GM21447 (cell line): ENCODE measurements around the gene SLC6A19.

Source experiments
- ATAC-seq: cut with Tn5 transposase; IDR thresholded peaks from one replicate; pipeline ENCODE4 v1.9.1; 2021; ENCODE audit not compliant: unreplicated experiment

The SLC6A19 gene

DNA sequence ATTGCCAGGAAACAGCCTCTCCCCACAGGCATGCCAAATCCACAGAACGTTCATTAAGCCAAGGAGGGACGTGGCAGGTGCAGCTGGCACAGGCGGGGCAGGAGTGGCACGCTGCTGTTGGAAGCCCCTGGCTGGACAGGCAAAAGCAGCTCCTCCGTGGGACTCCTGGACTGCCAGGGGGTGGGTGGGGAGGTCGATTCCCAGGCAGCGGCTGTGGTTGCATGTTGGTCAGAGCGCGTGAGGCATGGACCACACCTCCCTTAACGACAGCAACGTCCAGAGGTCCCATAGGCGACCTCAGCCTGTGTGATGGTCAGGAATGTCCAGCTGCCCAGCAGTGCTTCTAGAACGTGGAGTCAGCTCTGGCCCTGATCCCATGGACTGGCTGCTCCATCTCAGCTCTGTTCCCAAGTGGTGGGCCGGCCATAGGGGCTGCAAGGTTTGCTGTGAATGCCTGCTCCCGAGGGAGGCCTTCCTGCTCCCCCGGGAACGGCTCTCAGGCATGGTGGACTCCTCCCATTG is 6.9 kb downstream of the SLC6A19 start:
- no peak for ATAC-seq

DNA sequence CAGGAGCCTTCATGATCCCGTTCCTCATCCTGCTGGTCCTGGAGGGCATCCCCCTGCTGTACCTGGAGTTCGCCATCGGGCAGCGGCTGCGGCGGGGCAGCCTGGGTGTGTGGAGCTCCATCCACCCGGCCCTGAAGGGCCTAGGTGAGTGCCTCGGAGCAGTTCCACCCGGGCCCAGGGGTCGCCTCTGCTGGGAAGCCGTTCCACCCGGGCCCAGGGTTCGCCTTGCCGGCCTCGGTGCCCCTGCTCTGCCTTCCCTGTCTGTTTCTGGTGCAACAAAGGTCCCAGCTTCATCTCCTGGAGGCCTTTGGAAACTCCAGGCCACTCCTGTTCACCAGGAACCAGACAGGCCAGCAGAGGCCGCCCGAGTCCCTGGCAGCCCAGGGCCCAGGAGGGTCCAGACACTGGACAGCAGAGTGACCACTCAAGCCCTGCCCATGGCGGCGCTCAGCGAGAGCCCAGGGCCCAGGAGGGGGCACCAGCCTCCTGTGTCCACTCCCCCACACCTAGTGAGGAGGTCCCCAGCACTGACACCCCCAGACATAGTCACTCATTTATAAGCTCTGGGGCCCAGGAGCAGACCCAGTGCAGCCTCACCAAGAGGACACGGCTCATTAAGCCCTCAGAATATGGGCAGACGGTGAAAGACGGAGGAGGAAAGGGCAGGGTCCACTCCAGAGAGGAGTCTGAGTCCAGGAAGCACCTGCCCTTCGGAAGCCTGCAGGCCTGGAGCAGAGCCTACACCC is 7.5 kb downstream of the SLC6A19 start:
- no peak for ATAC-seq

DNA sequence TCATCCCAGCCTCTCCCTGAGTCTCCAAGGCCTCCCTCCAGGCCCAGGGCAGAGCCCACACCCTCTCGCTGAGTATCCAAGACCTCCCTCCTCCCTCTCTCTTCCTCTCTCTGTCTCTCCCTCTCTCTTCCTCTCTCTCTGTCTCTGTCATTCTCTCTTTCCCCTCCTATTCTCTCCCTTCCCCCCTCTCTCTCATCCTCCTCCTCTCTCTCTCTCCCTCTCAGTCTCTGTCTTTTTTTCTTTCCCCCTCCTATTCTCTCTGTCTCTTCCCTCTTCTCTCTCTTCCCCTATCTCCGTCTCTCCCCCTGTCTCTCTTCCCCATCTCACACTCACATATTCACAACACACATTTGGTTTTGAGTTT is 8.1 kb downstream of the SLC6A19 start:
- ATAC-seq, result no peak

DNA sequence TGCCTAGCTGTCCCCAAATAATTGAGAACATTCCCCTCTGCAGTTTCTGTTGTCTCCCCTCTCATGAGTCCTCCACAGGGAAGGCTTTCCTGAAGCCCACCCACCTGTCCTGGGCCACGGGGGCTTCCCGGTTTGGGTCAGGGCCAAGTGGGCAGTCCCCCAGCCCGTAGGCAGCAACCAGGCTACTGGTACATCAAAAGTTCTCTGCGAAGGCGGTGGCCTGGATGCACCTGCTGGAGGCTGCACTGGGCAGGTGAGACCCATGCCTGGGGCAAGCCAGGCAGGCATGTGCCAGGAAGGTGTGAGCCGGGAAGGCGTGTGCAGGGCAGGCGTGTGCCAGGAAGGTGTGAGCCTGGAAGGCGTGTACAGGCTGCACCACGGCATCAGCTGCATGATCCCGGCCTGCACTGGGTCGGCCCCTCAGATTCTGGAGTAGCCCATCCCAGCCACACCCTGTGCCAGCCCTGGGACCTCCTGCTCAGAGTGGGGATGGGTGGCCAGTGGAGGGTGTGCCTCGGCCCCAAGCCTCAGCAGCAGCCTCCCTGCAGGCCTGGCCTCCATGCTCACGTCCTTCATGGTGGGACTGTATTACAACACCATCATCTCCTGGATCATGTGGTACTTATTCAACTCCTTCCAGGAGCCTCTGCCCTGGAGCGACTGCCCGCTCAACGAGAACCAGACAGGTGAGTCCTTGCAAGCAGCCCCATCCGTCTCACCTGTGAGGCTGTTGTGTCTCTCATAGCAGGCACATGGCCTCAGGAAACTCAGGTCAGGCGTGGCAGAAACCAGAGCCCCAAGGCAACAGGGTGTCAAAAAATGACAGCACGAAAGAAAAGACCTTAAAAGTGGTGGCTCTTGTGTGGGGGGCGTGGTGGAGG is 8.7 kb downstream of the SLC6A19 start:
- no peak for ATAC-seq

DNA sequence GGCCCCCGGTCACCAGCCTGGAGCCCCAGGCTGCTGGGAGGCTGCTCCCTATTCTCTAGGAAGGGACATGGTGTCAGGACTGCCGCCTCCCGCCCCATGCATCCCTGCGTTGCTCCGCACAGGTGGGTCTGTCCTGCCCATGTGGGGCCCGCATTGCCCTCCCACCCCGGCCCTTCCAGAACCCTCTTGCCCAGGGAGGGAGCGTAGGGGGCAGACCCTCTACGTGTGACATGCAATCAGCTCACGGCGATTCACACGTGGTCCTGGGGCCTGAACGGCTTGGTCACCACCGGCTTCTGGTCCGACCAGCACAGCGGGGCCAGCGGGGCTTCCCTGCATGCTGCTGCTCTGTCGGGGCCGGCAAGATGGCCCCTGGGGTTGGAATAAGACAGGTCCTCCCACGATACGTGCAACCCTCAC is 9.4 kb downstream of the SLC6A19 start:
- no peak for ATAC-seq

DNA sequence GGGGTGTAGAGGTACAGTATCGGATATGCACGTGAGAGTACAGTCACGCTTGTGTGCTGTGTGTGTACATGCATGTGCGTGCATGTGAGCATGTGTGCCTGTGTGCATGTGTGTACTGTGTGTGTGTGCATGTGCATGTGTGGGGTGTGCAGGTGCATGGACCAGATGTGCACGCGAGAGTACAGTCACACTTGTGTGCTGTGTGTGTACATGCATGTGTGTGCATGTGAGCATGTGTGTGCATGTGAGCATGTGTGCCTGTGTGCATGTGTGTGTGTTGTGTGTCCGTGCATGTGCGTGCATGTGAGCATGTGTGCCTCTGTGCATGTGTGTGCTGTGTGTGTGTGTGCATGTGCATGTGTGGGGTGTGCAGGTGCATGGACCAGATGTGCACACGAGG is 10.3 kb downstream of the SLC6A19 start:
- no peak for ATAC-seq

DNA sequence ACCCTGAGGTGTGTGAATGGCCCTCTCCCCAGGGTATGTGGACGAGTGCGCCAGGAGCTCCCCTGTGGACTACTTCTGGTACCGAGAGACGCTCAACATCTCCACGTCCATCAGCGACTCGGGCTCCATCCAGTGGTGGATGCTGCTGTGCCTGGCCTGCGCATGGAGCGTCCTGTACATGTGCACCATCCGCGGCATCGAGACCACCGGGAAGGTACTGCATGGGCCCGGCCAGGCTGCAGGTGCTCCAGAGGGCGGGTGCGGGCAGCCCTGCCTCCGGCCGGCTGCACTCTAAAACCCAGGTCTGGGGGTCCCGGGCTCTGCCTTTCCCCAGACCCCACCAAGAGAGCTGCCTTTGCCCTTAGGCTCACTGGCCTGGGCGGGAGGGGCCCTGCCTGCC is 10.9 kb downstream of the SLC6A19 start:
- no peak for ATAC-seq

DNA sequence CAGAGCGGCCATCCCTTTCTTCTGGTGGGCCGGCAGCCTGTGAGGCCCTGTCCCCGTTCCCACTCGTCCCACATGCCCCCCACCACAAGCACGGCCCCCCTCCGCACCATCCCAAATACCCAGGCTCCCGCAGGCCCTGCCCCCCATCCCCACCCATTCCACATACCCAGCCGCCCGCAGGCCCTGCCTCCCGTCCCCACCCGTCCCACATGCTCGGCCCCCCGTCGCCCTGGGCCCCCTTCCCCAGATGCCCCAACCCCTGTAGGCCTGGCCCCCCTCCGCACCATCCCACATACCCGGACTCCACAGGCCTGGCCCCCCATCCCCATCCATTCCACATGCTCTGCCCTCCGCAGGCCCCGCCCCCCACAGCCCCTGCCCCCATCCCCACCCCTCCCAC is 11.5 kb downstream of the SLC6A19 start:
- no peak for ATAC-seq

DNA sequence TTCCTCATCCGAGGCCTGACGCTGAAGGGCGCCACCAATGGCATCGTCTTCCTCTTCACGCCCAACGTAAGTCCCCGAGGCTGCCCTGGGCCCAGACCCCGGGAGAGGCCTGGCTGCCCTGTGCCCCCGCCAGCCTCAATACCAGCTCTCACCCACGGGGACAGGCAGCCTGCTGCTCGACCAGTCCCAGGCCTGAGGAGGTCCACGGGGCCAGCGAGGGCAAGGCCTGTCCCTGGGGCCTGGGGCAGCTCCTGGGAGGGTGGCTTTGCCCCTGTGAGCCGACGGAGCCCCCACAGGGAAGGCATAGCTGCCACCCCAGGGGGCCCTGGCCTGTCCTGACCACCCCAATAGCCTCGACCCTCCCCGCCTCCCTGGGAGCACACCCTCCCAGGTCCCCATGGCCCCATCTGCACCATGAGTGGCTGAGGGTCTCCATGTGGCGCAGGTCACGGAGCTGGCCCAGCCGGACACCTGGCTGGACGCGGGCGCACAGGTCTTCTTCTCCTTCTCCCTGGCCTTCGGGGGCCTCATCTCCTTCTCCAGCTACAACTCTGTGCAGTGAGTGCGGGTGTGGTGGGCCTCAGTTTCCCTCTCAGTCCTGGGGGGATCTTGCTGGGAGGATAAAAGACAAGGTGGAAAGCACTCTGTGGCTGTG is 12.2 kb downstream of the SLC6A19 start:
- ATAC-seq, result no peak

DNA sequence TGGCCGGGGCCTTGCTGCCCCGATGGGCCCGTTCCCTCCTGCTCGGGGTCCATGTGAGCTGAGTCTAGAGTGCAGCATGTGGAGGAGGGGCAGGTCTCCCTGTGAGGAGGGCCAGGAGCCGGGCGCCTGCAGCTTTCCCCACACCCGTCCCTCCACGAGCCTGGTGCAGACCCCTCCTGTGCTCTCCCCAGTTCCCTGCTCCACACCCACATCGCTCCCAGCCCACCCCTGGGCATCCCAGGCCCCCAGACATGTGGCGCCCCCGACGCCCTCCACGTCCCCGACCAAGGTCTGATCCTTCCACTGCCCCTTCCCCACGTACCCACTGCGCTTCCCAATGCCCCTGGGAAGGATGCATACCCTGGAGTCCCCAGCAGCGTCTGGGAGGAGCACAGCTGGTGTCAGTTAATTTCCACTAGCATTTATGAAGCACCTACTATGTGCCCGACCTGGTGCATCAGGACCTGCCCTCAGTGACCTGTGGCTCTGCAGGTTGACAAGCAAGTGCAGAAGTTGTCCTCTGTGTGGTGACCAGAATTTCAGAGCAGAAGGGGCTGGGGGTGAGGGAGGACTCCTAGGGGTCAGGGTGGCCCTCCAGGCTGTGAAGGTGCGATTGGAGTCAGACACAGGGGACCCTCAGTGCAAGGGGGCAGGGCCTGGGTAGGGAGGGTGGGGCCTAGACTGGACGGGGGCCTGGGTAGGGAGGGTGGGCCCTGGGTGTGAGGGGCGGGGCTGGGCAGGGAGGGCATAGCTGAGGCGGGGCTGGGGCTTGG is 13.0 kb downstream of the SLC6A19 start:
- no peak for ATAC-seq

DNA sequence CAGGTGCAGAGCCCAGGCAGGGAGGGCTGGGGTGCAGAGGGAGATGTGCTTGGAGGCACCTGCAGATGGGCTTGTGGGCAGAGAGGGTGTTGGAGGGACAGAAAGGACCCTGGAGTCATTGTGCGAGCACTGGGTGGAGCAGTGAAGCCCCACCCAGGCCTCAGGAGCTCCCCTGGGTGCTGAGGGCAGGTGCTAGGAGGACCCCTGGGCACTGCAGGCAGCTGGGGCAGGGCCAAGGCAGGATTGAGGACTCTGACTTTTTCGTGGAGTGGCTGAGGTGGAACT is 13.5 kb downstream of the SLC6A19 start:
- ATAC-seq, result no peak

DNA sequence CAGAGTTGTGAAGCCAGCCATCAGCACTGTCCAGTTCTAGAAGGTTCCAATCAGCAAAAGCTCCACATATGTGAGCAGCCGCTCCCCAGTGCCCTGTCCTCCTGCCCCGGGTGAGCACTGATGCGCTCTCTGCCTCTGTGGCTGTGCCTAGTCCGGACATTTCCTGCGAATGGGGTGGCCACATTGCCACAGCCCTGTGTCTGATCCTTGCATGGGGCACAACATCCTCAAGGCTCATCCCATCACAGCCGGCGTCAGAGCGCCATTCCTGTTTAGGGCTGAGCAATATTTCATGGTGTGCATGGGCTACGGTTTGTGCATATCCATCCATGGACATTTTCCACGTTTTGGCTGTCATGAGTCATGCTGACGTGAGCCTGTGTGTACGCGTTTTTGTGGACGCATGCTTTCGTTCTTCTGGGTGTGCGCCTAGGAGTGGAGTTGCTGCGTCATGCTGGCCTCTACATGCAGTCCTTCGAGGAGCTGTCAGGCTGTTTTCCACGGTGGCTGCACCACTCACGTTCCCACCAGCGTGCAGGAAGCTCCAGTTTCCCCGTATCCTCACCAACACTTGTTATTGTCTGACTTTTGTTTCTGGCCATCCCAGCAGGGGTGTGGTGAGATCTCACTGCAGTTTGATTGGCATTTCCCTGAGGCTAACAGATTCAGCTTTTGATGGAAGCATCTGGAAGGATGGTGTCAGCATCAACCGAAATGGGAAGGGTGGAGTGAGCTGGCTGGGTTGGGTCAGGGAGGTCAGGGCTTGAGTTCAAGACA is 14.1 kb downstream of the SLC6A19 start:
- no peak for ATAC-seq

DNA sequence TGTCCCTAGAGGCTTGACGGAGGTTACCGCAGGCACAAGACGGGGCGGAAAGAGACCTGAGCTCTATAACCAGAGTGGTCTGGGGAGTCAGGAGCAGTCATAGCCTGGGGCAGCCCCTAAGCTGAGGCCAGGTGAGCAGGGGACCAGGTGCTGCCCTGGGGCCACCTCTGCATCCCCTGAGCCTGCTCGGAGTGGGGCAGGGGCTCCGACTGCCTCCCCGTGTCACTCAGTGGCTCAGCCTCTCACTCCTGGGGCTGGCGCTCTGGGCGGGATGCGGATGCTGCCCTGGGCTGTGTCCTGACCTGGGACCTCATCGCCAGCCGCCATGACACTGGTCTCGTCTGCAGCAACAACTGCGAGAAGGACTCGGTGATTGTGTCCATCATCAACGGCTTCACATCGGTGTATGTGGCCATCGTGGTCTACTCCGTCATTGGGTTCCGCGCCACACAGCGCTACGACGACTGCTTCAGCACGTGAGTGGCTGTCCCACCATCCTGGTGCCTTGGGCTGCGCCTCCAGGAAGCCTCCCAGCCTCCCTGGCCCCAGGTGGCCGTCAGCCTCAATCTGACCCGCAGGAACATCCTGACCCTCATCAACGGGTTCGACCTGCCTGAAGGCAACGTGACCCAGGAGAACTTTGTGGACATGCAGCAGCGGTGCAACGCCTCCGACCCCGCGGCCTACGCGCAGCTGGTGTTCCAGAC is 15.0 kb downstream of the SLC6A19 start:
- no peak for ATAC-seq

DNA sequence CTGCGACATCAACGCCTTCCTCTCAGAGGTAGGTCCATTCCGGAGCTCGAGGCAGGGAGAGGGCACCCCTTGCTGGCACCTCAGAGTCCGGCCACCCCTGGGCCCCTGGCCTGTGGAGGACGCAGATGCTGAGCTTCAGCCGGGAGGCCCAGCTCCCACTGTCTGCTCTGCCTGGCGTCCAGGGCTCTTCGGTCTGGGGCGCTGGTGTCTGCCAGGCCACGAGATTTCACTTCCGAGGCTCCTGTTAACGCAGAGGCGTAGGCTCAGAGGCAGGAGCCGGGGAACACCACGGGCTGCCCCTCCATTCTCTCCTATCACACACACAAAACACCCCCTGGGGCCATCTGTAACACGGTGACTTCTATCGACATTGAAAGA is 15.5 kb downstream of the SLC6A19 start:
- no peak for ATAC-seq

DNA sequence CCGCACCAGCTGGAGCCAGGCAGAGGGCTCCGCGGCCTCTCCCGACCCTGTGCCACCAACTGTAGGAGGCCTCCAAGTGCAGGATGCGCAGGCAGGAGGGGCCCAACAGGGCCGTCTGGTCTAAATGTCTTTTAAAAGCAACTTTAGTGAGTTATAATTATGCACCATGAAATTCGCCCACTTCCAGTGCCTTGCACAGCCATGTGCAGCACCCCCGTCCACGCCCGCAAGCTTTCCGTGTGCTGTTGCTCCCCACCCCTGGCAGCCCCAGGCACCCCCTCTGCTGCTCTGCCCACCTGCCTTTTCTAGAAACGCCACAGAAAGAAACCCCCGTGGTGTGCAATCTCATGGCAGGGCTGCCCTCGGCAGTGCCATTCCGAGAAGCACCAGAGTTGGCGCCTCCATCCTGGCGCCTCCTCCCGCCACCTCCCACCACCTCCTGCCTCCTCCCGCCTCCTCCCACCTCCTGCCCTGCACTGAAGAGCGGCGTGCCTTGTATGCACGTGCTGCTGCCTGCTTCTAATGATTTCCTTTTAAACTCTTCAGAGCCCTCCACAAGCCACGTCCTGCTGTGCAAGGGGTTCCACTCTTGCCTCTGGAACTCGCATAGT is 16.3 kb downstream of the SLC6A19 start:
- ATAC-seq, result no peak

DNA sequence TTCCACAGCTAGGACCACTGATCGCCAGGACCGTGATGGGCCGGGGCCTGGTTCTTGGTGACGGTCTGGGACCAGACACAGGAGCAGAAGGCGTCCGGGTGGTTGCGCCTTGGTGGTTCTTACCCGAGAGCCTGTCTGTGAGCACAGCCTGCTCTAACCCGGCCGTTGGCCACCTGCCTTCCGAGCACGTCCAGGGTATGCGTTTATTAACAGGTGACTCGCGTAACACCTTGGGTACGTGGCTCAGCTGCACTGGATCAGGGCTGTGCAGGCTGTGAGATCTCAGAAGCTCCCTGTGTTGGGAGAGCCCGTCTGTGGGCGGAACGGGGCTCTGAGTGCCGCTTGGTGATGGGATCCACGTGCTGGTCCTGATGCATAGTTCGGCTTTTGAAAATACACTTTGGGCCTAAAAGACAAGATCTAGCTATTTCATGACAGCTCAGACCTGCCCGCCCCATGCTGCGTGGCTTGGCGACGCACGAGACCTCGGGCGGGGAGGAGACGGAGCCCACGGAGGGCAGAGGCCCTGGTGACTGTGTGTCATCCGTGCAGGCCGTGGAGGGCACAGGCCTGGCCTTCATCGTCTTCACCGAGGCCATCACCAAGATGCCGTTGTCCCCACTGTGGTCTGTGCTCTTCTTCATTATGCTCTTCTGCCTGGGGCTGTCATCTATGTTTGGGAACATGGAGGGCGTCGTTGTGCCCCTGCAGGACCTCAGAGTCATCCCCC is 17.1 kb downstream of the SLC6A19 start:
- no peak for ATAC-seq

DNA sequence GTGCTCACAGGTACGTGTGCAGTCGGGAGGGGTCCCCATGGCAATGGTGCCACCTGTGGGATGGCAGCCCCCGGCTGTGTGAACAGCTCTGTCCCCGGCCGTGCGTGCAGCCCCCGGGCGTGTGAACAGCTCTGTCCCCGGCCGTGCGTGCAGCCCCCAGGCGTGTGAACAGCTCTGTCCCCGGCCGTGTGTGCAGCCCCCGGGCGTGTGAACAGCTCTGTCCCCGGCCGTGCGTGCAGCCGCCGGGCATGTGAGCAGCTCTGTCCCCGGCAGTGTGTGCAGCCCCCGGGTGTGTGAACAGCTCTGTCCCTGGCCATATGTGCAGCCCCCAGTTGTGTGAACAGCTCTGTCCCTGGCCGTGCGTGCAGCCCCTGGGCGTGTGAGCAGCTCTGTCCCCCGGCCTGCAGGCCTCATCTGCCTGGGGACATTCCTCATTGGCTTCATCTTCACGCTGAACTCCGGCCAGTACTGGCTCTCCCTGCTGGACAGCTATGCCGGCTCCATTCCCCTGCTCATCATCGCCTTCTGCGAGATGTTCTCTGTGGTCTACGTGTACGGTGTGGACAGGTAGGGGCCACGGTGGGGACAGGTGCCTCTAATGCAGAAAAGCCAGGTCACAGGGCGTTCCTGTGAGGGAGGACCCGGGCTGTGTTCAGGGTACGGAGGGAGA is 17.8 kb downstream of the SLC6A19 start:
- no peak for ATAC-seq

DNA sequence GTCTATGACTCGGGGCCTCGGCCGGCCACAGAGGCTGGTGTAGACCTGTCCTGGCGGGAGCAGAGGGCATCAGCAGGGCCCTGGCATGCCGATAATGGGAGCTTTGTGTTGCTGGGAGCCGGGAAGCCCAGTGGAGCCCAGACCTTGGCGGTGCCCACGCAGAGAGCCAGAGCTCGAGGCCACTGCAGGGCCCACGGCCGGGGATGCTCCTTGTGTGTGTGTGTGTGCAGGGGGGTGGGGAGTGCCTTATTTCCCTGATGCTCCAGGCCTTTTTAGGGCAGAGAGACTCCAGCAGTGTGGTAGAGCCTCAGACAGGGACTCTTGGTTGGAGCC is 18.3 kb downstream of the SLC6A19 start:
- no peak for ATAC-seq
